GM18499 (cell line): ENCODE results near the gene ASIC5.

ENCODE experiments used
- ATAC-seq: cut with Tn5 transposase; IDR thresholded peaks from one replicate; pipeline ENCODE4 v1.9.1; 2021; ENCODE audit warnings: moderate number of reproducible peaks; ENCODE audit not compliant: insufficient read depth, unreplicated experiment

ASIC5 gene

DNA sequence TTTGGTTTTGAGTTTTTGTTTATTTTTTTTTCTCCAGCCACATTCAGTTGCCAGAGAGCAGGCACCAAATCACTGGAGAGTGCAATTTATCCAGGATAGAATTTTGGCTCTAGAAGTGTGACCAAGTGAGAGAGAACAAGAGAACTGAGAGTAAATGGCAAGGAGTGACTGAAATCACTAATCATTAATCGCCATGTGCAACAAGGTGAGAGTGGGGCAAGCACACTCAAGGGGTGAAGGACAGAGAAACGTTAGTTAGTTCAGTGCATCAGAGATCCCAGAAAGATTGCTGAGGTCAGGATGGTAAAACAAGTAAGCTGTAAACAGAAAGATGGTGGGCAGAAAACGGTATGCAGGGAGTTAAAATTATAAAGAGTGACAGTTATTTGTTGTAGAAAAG is 17.8 kb upstream of the ASIC5 start:
- ATAC-seq: no peak

DNA sequence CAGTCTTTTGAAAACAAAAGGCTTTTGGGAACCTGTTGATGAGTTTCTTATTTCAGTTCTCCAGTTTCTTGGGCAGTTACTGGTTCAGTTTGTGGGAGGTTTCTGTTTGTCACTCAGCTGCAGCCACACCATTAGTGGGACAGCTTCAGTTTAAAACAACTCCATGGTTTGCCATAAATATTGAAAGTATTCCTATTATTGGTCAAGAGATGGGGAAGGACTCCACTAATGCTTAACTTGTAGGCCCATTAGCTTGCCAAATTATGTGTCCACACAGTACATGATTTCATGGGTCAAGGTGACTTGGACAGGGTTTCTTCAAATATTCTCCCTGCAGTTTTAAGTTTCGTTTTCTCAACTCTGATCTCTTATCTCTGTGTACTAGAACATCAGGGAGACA is 15.5 kb upstream of the ASIC5 start:
- no peak for ATAC-seq

DNA sequence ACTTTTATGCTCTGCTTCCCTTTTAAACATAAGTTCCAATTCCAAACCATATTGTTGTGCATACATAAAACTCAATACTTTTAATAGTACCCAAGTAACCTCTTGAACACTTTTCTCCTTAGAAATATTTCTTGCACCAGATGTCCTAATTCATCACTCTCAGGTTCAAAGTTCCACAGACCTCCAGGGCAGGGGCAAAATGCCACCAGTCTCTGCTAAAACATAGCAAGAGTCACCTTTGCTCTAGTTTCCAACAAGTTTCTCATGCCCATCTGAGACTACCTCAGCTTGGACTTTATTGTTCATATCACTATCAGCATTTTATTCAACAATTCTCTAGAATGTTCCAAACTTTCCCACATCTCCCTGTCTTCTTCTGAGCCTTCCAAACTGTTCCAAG is 13.7 kb upstream of the ASIC5 start:
- ATAC-seq: no peak

DNA sequence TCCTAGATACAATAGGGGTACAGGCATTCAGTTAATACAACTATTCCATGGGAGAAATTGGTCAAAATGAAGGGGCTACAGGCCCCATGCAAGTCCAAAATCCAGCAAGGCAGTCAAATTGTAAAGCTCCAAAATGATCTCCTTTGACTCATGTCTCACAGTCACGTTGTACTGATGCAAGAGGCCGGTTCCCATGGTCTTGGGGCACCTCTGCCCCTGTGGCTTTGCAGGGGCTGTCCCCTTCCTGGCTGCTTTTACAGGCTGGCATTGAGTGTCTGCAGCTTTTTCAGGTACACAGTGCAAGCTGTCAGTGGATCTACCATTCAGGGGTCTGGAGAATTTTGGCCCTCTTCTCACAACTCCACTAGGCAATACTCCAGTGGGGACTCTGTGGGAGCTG is 12.5 kb upstream of the ASIC5 start:
- ATAC-seq: no peak

DNA sequence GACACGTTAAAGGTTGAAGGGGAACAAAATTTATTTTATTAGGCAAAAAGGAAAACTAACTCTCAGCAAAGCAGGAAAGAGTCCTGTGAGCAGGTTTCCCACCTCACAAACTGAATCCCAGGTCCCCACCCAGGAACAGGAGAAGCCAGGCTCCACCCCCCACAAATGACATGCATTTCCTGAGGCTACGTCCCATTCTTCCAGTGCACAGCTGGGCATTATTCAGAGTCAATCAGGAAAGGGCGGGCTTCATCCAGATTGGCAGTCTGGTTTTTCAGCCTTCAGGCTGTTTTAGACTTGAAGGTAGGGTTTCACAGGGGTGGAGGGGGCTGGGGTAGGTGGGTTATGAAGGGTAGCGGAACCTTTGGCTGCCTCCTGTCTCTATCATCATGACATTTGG is 11.9 kb upstream of the ASIC5 start:
- ATAC-seq: no peak

DNA sequence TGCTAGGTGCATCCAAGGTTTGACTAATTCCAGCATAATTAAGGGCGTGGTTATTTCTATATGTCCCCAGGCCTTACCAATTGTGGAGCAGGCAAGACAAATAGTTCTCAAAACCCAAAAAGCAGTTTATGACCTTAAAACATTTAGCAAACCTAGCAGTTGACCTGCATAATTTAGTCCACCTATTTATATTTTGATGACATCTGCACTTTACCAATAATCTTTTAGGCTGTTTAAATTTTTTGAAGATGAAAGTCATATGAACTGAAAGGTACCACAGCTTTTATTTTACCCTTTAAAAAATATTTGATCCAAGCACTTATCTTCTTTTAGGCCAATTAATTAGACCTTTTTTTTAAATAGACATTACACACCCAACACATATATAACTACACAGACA is 9.8 kb upstream of the ASIC5 start:
- no peak for ATAC-seq

DNA sequence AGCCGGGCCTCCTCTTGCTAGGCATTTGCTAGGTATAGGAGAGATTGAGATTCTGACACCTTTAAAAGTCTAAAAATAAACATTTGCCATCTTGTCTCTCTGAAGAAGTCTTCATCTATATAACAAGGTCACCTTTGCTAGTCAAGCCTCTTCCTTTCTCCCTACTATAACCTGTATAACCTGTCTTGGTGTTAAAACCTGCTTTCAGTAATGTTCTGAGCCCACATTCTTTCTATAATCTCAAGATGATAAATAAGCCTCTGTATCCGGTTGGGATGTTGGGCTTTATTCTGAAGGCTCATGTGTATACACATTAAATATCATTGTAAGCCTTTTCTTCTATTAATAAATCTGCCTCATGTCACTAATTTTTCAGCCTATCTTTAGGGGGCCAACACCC is 10.2 kb downstream of the ASIC5 start:
- no peak for ATAC-seq

DNA sequence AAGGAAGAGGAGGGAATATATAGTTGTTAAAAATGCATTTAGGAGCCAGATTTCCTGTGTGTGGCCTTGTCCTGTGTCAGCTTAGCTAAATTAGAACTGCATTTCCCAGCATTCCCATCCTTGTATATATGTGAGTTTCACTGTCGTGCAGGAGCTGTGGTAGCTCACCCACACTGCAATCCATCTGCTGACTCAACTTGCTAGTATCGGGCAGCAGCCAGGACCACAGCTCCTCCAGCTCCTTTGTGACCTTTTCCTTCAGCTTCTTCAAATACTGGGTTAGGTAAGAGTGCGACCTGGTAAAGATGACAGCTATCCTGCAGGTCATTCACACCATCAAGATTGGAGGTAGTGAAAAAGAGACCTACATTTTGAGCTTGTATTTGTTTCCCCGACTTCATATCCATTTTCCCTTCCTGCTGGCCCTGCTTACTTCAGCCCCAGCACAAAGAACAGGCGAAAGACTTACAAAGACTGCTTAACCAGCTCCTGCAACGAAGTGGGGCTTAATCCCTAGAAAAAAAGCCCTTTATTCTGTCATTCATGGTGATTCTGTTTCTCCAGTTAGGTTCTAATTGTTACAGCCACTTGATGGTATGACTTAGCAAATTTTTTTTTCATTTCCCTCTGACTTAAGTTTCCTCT is 11.4 kb downstream of the ASIC5 start:
- no peak for ATAC-seq

DNA sequence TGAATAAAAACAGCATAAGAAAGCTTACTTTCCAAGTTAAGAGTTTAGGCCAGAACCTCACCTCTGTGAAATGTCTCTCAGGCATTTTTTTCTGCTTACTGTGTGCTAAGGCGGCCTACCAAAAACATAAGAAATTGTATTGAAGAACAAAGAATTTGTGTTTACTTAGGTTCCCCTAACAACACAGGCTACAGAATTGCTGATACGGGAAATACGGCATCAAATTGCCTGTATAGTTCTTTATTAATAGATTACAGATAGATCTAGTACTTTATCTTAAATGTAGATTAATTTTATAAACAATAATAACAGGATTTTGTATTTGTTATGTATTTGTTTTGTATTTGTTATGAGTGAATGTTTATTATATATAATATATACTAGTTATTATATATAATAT is 12.9 kb downstream of the ASIC5 start:
- no peak for ATAC-seq

DNA sequence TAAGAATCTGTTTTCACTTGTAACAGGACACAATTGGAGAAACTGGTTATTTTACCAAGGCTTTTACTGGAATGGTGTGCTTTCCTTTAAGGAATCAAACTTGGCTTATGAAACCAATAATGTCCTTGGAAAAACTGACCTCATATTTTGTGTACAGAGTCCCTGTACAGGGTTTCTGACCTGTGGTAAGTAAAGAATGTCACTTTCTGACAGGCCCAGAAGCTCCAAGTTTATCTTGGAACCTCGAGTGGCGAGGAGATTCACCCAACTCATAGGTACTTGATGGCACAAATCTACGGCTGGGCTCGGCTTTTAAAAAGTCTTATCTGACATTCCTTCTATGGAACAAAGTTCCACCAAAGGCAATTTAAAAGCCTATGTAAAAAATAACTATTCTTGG is 17.0 kb downstream of the ASIC5 start:
- no peak for ATAC-seq

DNA sequence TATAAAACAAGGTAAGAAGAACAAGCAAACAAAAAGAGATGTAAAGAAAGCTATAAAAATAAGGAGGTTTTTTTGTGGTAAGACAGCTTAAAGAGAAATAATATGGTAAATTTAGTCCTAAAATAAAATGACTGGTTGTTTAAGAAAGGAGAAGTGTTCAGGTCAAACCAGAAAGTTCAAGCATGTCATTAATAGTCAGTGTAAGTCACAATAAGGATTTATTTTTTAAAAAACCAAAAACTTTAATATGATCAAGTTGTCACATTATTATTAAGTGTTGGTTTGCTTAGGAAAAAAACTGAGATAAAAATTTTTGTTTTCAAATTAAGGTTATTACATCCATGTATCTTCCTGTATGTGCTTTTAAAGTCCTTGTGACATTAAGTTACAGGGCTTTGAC is 19.1 kb downstream of the ASIC5 start:
- ATAC-seq: no peak

DNA sequence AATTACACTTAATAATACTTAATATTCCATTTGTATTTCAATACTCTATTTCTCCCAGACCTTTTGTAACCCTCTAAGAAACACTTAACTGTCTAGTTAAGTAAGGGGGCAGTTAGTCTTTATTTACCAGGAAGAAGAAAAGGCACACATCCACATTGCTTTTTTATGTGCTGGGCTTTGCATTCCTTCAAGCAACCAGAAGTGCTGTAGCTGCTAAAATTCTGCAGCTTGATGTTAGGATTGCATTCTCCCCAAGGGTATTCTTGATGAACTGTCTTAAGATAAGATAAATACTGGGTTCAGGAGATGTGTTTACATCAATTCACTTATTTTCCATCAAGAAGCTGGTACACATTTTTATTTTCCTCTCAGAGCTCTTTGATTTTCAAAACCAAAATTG is 24.0 kb downstream of the ASIC5 start:
- ATAC-seq: no peak

DNA sequence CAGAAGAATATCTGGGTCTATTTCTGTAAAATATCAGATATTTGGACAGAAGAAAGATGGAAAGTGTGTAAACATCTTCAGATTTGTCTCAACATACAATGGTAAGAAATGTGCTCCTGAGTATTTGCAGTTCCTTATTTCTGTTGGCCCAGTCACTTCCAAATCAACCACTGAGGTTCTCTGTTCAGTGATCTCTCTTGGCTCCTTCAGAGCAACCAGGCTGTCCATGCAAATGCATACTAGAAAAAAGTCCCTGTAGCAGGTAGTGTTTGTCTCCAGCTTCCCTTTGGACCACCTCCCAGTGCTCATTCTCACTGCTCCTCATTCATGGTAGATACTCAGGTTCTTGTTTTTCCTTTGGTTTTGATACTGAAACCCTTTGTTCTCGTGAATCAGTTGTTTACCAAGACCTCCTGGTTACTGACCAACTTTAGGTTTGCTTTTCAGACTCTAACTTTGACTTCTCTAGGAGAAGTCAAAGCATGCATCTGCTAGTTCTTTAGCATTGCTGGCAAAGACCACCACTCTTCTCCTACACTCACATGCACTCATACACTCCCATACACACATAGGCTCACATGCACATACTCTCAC is 28.8 kb downstream of the ASIC5 start:
- no peak for ATAC-seq

DNA sequence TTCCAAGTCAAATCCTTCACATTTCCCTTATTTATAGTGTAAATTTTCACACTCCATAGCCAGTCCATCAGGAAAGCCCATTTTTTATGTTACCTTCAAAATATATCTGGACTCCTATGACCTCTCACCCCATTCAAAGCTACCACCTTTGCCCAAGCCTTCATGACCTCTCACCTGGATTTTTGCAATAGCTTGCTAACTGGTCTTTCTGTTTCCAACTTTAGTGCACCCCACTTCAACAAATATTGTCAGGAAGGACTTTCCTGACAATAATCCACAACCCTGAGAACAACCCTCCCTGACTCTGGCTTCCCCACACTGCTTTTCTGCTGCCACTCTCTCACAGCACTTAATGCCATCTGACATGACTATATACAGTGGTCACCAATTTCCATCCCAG is 33.4 kb downstream of the ASIC5 start:
- ATAC-seq: no peak

DNA sequence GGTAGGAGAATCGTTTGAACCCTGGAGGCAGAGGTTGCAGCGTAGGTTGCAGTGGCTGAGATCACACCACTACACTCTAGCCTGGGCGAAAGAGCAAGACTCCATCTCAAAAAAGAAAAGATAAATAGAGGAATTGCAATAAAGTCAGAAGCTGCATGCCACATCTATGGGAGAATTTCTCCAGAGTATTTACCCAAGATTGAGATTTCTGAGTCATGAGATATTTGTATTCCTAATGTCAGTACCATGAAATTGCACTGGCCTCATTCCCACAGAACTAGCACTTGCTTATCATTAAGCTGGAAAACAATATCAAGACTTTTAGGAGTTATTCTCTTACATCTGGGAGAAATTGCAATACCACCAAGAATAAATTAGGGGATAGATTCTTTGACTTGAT is 37.4 kb downstream of the ASIC5 start:
- no peak for ATAC-seq

DNA sequence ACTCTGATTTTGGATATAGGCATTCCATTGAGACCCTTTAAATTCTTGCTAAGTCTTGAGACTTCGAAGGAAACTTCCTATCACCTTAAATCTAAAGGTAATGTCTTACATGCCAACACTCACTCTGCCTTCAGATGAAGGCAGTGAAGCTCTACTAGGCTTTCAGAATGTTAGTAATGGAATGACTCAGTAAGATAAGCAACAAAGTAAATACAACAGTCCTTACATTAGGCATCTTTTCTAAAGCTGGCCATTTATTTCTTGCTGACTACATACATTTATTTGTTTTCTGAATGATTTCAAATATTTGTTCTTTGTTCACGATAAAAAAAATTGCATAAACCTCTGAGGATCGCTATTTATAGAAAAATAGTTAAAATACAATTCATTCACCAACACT is 43.5 kb downstream of the ASIC5 start:
- ATAC-seq: no peak

DNA sequence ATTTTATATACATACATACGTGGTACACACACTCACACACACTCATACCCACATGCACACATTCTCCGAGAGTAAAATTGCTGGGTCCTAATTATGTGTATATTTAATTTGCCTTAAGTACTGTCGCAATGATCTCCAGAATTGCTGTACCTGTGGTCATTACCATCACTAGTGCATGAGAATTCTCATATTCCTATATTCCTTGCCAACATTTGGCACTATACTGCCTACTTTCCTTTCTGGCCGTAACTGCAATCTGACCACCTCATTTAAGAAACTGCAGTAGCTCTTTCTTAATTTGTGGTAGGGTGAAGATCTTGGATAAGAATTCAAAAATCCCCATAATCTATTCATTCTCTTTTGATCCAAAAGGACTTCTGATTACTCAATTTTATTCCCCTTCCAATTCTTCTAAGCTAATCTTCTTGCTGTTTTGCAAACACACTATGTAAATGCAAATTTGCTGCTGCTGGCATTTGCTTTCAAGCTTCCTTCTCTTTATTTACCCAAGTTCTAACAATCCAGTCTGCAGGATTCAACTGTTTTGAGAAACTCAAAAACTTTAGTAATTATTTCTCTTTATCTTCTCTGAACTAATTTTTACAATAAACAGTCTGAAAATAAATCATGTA is 45.1 kb downstream of the ASIC5 start:
- ATAC-seq: no peak

DNA sequence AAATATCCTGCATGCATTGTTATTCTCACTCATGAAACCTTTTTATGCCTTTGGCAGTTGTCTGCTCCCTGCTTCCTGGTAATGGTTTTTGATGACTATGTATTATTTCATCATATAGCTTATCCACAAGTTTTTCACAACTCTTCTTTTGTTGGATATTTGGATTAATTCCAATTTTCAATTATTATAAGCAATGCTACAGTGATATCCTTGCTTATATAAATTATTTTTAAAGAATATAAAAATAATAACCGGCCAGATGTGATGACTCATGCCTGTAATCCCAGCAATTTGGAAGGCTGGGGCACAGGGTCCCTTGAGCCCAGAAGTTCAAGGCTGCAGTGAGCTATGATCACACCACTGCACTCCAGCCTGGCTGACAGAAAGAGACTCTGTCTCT is 47.0 kb downstream of the ASIC5 start:
- no peak for ATAC-seq

DNA sequence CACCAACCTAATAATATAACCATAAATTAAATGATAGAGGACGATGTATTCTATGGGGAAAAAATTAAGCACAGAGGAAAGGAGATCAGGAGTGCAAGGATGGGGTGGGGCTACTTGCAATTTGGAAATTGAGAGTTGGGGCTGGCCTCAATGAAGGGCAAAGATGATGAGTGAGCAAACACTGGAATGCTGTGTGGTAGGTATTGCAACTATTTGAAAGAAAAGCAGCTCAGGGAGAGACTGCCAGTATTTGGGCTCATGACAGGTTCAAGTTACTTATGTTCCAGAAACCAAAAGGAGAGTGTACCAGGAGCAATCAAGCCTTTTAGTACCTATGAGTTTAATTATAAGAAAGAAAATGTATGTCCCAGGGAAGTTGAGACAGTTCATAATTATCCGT is 47.4 kb downstream of the ASIC5 start:
- ATAC-seq: no peak

DNA sequence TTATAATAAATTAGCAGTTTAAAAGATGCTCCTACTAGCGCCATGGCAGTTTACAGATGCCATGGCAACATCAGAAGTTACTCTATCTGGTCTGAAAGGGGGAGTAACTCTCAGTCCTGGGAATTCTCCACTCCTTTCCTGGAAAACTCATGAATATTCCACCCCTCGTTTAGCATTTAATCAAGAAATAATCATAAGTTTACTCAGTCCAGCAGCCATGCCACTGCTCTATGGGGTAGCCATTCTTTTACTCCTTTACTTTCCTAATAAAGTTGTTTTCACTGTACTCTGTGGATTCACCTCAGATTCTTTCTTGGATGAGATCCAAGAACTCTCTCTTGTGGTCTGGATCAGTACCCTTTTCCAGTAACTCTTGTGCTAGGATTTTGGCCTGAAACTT is 55.0 kb downstream of the ASIC5 start:
- ATAC-seq: no peak

DNA sequence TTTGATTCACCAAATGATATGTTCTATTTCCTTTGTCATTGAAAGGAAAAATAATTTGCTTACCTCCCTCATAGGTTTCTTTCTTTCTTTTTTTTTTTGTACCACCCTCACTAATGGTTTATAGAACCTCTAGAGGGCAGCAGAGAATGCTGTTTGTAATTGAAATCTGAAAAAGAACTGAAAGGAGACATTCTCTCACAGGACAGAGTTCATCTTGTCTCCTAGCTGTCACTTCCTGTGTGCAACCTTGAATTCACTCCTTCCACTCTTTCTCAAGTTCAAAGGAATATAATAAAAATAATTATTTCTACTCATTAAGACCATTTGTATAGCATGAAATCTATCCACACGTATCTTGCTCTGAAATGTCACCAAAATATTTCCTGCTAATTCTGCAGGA is 56.2 kb downstream of the ASIC5 start:
- peak; percentile 99 for ATAC-seq

DNA sequence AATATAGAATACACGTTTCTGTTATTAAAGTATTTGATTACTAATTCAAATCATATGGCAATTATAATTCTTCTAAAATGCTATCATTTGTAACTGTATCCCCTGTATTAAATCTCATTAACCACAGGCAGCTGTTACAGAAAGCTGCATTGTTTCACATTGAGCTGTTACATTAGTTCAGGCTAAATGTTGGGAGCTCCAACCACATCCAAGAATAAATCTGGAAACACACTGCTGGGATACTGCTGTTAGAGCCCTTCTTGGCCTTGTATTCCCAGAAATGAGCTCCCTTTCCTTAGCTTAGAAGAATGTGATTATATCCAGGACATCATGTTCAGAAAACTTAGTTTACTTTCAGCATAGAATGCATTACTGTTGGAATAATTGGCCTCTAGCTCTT is 59.1 kb downstream of the ASIC5 start:
- no peak for ATAC-seq
